ENCODE data around the gene FLCN.

GRCh38 chr17:17173921-17174320, 63.0 kb downstream of the FLCN start:
- TF ChIP-seq, protein P1, sequence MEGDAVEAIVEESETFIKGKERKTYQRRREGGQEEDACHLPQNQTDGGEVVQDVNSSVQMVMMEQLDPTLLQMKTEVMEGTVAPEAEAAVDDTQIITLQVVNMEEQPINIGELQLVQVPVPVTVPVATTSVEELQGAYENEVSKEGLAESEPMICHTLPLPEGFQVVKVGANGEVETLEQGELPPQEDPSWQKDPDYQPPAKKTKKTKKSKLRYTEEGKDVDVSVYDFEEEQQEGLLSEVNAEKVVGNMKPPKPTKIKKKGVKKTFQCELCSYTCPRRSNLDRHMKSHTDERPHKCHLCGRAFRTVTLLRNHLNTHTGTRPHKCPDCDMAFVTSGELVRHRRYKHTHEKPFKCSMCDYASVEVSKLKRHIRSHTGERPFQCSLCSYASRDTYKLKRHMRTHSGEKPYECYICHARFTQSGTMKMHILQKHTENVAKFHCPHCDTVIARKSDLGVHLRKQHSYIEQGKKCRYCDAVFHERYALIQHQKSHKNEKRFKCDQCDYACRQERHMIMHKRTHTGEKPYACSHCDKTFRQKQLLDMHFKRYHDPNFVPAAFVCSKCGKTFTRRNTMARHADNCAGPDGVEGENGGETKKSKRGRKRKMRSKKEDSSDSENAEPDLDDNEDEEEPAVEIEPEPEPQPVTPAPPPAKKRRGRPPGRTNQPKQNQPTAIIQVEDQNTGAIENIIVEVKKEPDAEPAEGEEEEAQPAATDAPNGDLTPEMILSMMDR (IDR thresholded peaks at IDR 0.05) = no peak
- TF ChIP-seq POLR2A (IDR thresholded peaks at IDR 0.05) = no peak

Measured in testis (tissue), 2 donors.